ENCODE measurements around the gene MYO1B.

DNA sequence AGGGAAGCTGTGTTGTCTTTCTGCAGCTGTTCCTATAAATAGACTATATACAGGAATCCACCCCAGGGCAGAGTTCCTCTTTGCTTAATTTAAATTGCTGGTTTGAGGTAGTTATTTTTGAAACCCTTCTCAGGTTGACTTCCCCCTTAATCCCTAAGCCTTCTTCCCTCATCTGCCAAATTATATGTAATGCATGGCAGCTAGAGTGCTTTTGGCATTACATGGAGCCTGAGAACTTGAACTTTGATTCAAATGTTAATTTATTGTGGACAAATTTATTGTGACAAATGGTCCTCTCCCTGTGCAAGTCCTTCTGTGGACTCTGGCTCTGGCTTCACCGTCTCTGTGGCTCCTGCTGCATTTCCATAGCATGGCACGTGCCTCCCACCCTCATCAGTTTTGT, 29.2 kb downstream of the MYO1B start:
- TF ChIP-seq EZH2 (IDR thresholded peaks at IDR 0.05; ENCODE audit: borderline replicate concordance, insufficient read depth, low read length, poor library complexity, severe bottlenecking) (no peak), CTCF (IDR thresholded peaks at IDR 0.05; ENCODE audit: poor library complexity, severe bottlenecking) (no peak), TAF1 (IDR thresholded peaks at IDR 0.05; ENCODE audit: low read depth) (no peak), SMC3 (conservative IDR thresholded peaks at IDR 0.05; ENCODE audit: poor library complexity) (no peak)
